Activated CD4-positive, alpha-beta memory T cell treated with anti-CD3 and anti-CD28 coated beads for 36 hours (primary cell): Measurements from ENCODE around the gene POMT2. TPM values are rescaled to one million over a fixed set of nuclear protein-coding genes. Genes with fewer than 3 reads are reported as not detected.

ENCODE experiments used
- CTCF ChIA-PET: fragments of 350-600 bp; sonication (Branson Sonifier 250); formaldehyde crosslinking; loops from one replicate; lab custom pipeline; 2021; ENCODE audit warnings: antibody characterized with exemption, inconsistent platforms; lab: Charles Lee
- POLR2A ChIA-PET: fragments of 350-600 bp; sonication (Branson Sonifier 250); formaldehyde crosslinking; loops from one replicate; lab custom pipeline; 2021; ENCODE audit warnings: antibody characterized with exemption; lab: Charles Lee
- DNase-seq: peaks from one replicate; pipeline ENCODE4 v3.0.0-alpha.2; 2020
- H3K27ac Mint-ChIP-seq: one replicate; pipeline ENCODE4 v1.8.0; 2021; ENCODE audit warnings: mixed read lengths
- H3K27me3 Mint-ChIP-seq: one replicate; pipeline ENCODE4 v1.8.0; 2021; ENCODE audit warnings: mixed read lengths
- H3K36me3 Mint-ChIP-seq: one replicate; pipeline ENCODE4 v1.8.0; 2021; ENCODE audit warnings: mixed read lengths
- H3K4me1 Mint-ChIP-seq: one replicate; pipeline ENCODE4 v1.8.0; 2021; ENCODE audit warnings: low read depth, mixed read lengths
- H3K4me3 Mint-ChIP-seq: one replicate; pipeline ENCODE4 v1.8.0; 2021; ENCODE audit warnings: mild to moderate bottlenecking, mixed read lengths
- H3K9me3 Mint-ChIP-seq: one replicate; pipeline ENCODE4 v1.8.0; 2021; ENCODE audit warnings: mixed read lengths
- intact Hi-C: fragments of 100-400 bp; cut with micrococcal nuclease; formaldehyde crosslinking; loops from one replicate; pipeline ENCODE4 v1.15.1; 2023
- total RNA-seq, 2 experiments: library from RNA; stranded (reverse); gene quantifications; one replicate each; pipeline ENCODE4 v1.2.3, GENCODE V29; 2021

The POMT2 gene
- total RNA-seq, 2 experiments from 2014 or later = 12.9 to 13.1 TPM

DNA sequence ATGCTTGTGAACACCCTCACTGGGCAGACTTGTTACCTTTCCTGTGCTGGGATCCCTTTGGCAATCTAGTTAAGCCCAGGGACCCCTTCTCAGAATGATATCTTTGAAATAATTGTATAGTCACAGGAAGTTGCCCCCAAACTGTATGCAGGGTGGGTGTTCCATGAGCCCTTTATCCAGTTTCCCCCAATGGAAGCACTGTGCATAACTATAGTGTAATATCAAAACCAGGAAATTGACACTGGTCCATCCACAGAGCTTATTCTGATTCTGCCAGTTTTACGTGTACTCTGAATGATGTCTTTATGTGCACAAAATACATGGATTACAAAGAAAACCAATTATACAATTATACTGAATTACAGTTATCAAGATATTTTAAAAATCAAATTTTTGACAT lies 73.9 kb downstream of the POMT2 start:
- ChIA-PET POLR2A (no interaction called here), CTCF (interaction anchor here (0.7 kb wide), 1 partner anchor 141 kb away, joined by 3 read pairs; no protein-coding TSS in a partner anchor)
- Mint-ChIP-seq H3K27ac (no peak overlapping the region), H3K4me1 (no peaks in the 10 kb centered on the region), H3K36me3 (no peaks in the 10 kb centered on the region), H3K4me3 (no peak overlapping the region), H3K9me3 (no peaks in the 10 kb centered on the region), H3K27me3 (no peaks in the 10 kb centered on the region)
- intact Hi-C loops = no loop called here
- no peak for DNase-seq

- H3K4me1 Mint-ChIP-seq = no peaks in the 10 kb centered on the region
- peaks cover 2% of the 10 kb centered on the region for H3K27me3 Mint-ChIP-seq
- H3K36me3 Mint-ChIP-seq = no peaks in the 10 kb centered on the region
- no peaks in the 10 kb centered on the region for H3K9me3 Mint-ChIP-seq
- intact Hi-C loops = no loop called here
- H3K27ac Mint-ChIP-seq = no peak overlapping the region
- DNase-seq = no peak
- POLR2A ChIA-PET = no interaction called here
- H3K4me3 Mint-ChIP-seq = no peak overlapping the region
- CTCF ChIA-PET = interaction anchor here (1.0 kb wide), 1 partner anchor 20 kb away, joined by 4 read pairs; no protein-coding TSS in a partner anchor
These were observed 74.9 kb downstream of the POMT2 start for GRCh38 chr14:77245820-77246219.

DNA sequence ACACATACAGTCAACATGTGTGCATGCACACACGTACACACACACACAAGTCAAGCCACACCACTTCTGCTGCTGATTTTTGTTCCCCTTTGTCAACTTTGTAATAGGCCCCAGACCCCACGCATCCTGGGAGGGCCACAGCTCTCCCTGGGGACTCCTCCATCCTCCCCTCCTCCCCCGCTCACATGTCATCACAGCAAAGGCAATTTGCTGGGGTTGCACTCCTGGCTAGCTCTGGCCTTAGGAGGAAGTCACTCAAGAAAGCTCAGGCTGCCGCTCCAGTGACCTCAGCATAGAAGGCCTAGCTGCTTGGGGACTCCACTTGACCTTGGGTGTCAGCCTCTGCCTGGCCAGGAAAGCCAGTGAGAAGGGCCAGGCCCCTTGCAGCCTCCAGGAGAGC lies 76.8 kb downstream of the POMT2 start:
- H3K27me3 Mint-ChIP-seq = peaks cover 2% of the 10 kb centered on the region
- H3K27ac Mint-ChIP-seq = no peak overlapping the region
- ChIA-PET CTCF (interaction anchor here (1.1 kb wide), 1 partner anchor 30 kb away, joined by 3 read pairs; no protein-coding TSS in a partner anchor), POLR2A (no interaction called here)
- no peak for DNase-seq
- no peak overlapping the region for H3K4me3 Mint-ChIP-seq
- H3K9me3 Mint-ChIP-seq = no peaks in the 10 kb centered on the region
- intact Hi-C loops = no loop called here
- no peaks in the 10 kb centered on the region for H3K4me1 Mint-ChIP-seq
- no peaks in the 10 kb centered on the region for H3K36me3 Mint-ChIP-seq

- H3K27me3 Mint-ChIP-seq = peaks cover 2% of the 10 kb centered on the region
- ChIA-PET POLR2A (no interaction called here), CTCF (interaction anchor here (0.5 kb wide), 1 partner anchor 327 kb away, joined by 3 read pairs; no protein-coding TSS in a partner anchor)
- no peaks in the 10 kb centered on the region for H3K9me3 Mint-ChIP-seq
- H3K36me3 Mint-ChIP-seq = no peaks in the 10 kb centered on the region
- intact Hi-C loops = no loop called here
- H3K27ac Mint-ChIP-seq = no peak overlapping the region
- no peak for DNase-seq
- no peak overlapping the region for H3K4me3 Mint-ChIP-seq
- H3K4me1 Mint-ChIP-seq = no peaks in the 10 kb centered on the region
These were observed 77.9 kb downstream of the POMT2 start for GRCh38 chr14:77242752-77243151.

- Mint-ChIP-seq H3K27ac (no peak overlapping the region), H3K9me3 (no peaks in the 10 kb centered on the region), H3K36me3 (no peaks in the 10 kb centered on the region), H3K4me1 (no peaks in the 10 kb centered on the region), H3K4me3 (no peak overlapping the region), H3K27me3 (peaks cover 2% of the 10 kb centered on the region)
- CTCF ChIA-PET = no interaction called here
- POLR2A ChIA-PET = no interaction called here
- intact Hi-C loops = no loop called here
- DNase-seq = no peak
These were observed 78.7 kb downstream of the POMT2 start for GRCh38 chr14:77241955-77242354.

- H3K27me3 Mint-ChIP-seq = peaks cover 2% of the 10 kb centered on the region
- ChIA-PET CTCF (no interaction called here), POLR2A (no interaction called here)
- H3K36me3 Mint-ChIP-seq = no peaks in the 10 kb centered on the region
- no peak overlapping the region for H3K27ac Mint-ChIP-seq
- no peak overlapping the region for H3K4me3 Mint-ChIP-seq
- DNase-seq = no peak
- no peaks in the 10 kb centered on the region for H3K9me3 Mint-ChIP-seq
- H3K4me1 Mint-ChIP-seq = no peaks in the 10 kb centered on the region
- intact Hi-C loops = no loop called here
These were observed 80.3 kb downstream of the POMT2 start for GRCh38 chr14:77240336-77240915.

- peaks cover 2% of the 10 kb centered on the region for H3K27me3 Mint-ChIP-seq
- intact Hi-C loops = no loop called here
These were observed 81.3 kb downstream of the POMT2 start for GRCh38 chr14:77239412-77239811.

GRCh38 chr14:77238996-77239395 lies 81.7 kb downstream of the POMT2 start:
- intact Hi-C loops = no loop called here
- POLR2A ChIA-PET = no interaction called here
- no peaks in the 10 kb centered on the region for H3K4me1 Mint-ChIP-seq
- no peaks in the 10 kb centered on the region for H3K9me3 Mint-ChIP-seq
- CTCF ChIA-PET = interaction anchor here (1.0 kb wide), 1 partner anchor 27 kb away, joined by 3 read pairs; no protein-coding TSS in a partner anchor
- H3K27me3 Mint-ChIP-seq = peaks cover 2% of the 10 kb centered on the region
- no peak overlapping the region for H3K4me3 Mint-ChIP-seq
- H3K27ac Mint-ChIP-seq = no peak overlapping the region
- no peaks in the 10 kb centered on the region for H3K36me3 Mint-ChIP-seq
- DNase-seq = no peak

More at GRCh38 chr14:77239412-77239811, 81.3 kb downstream of the POMT2 start:
- H3K4me3 Mint-ChIP-seq = no peak overlapping the region
- ChIA-PET CTCF (no interaction called here), POLR2A (no interaction called here)
- H3K27ac Mint-ChIP-seq = no peak overlapping the region
- no peaks in the 10 kb centered on the region for H3K9me3 Mint-ChIP-seq
- no peak for DNase-seq
- no peaks in the 10 kb centered on the region for H3K36me3 Mint-ChIP-seq
- no peaks in the 10 kb centered on the region for H3K4me1 Mint-ChIP-seq

- peaks cover 2% of the 10 kb centered on the region for H3K27me3 Mint-ChIP-seq
- POLR2A ChIA-PET = no interaction called here
- no peaks in the 10 kb centered on the region for H3K36me3 Mint-ChIP-seq
- no peak for DNase-seq
- H3K27ac Mint-ChIP-seq = no peak overlapping the region
- intact Hi-C loops = no loop called here
- H3K4me1 Mint-ChIP-seq = no peaks in the 10 kb centered on the region
- CTCF ChIA-PET = interaction anchor here (1.0 kb wide), 1 partner anchor 26 kb away, joined by 3 read pairs; no protein-coding TSS in a partner anchor
- no peak overlapping the region for H3K4me3 Mint-ChIP-seq
- no peaks in the 10 kb centered on the region for H3K9me3 Mint-ChIP-seq
These were observed 82.3 kb downstream of the POMT2 start for GRCh38 chr14:77238356-77238755.

- DNase-seq = no peak
- CTCF ChIA-PET = no interaction called here
- H3K4me3 Mint-ChIP-seq = no peak overlapping the region
- H3K36me3 Mint-ChIP-seq = no peaks in the 10 kb centered on the region
- H3K4me1 Mint-ChIP-seq = no peaks in the 10 kb centered on the region
- POLR2A ChIA-PET = no interaction called here
- H3K27me3 Mint-ChIP-seq = peaks cover 2% of the 10 kb centered on the region
- intact Hi-C loops = no loop called here
- no peak overlapping the region for H3K27ac Mint-ChIP-seq
- H3K9me3 Mint-ChIP-seq = no peaks in the 10 kb centered on the region
These were observed 83.9 kb downstream of the POMT2 start for GRCh38 chr14:77236814-77237213.

DNA sequence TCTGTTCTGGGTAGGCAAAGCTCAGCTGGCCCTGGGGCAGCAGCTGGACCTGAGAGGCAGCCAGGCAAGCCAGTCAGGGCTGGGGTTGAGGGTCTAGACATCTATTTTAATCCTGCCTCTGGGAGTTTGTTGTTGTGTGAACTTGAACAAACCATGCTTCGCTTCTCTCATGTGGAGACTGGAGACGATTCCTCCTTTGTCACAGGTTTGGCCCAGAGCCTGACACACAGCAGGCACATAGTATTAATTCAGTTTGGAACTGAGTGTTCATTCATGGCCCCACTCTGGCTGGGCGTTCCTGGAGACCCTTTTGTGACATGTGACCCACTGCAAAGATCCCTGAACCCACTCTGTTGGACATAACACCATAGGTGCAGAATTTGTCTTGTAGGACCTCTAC lies 89.0 kb downstream of the POMT2 start:
- Mint-ChIP-seq H3K27ac (no peak overlapping the region), H3K9me3 (peaks cover 2% of the 10 kb centered on the region), H3K4me1 (no peaks in the 10 kb centered on the region), H3K36me3 (no peaks in the 10 kb centered on the region), H3K27me3 (peaks cover 2% of the 10 kb centered on the region), H3K4me3 (no peak overlapping the region)
- no peak for DNase-seq
- CTCF ChIA-PET = no interaction called here
- intact Hi-C loops = no loop called here
- POLR2A ChIA-PET = no interaction called here

DNA sequence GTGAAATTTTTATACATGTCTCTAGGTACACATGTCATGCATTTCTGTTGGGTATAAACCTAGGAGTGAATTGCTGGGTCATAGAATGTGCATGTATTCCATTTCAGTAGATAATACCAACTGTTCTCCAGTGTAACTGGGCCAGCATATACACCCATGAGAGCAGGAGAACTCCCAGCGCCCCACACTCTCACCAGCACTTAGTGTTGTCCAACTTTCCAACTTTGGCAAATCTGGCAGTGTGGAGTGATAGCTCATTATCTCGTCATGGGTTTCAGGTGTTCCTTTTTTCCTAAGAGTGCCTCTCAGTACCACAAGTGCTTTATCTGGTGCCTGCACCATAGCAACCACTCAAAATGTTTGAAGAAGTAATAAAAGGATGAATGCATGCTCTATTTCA lies 89.8 kb downstream of the POMT2 start:
- Mint-ChIP-seq H3K4me1 (no peaks in the 10 kb centered on the region), H3K9me3 (peaks cover 2% of the 10 kb centered on the region), H3K36me3 (no peaks in the 10 kb centered on the region), H3K4me3 (no peak overlapping the region), H3K27me3 (peaks cover 2% of the 10 kb centered on the region), H3K27ac (no peak overlapping the region)
- ChIA-PET POLR2A (no interaction called here), CTCF (no interaction called here)
- DNase-seq = no peak
- intact Hi-C loops = no loop called here

DNA sequence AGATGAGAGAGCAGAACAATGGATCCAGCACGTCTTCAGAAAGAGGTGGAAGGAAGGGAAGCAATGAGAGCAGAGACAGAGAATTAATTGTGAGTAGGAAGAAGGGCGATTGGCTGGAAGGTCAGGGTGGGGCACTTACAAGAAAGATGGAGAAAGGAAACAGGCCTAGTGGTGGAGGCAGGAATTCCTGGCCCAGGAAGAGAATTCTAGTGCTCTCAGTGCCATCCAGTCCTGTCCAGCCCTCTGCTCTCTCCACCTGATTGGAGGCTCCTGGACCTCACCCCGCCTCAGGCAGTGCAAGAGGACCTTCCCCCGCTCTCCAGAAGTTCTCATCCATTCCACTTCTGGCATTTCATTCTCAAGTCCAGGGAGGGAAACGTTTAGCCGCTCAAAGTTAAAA lies 92.6 kb downstream of the POMT2 start:
- intact Hi-C loops = no loop called here
- DNase-seq = no peak
- H3K9me3 Mint-ChIP-seq = peaks cover 2% of the 10 kb centered on the region
- peaks cover 2% of the 10 kb centered on the region for H3K27me3 Mint-ChIP-seq
- CTCF ChIA-PET = interaction anchor here (0.8 kb wide), 1 partner anchor 88 kb away, joined by 4 read pairs; no protein-coding TSS in a partner anchor
- no peak overlapping the region for H3K27ac Mint-ChIP-seq
- POLR2A ChIA-PET = interaction anchor here (0.6 kb wide), 1 partner anchor 76 kb away, joined by 4 read pairs; no protein-coding TSS in a partner anchor
- H3K4me1 Mint-ChIP-seq = no peaks in the 10 kb centered on the region
- H3K4me3 Mint-ChIP-seq = no peak overlapping the region
- H3K36me3 Mint-ChIP-seq = no peaks in the 10 kb centered on the region
